Activated naive CD8-positive, alpha-beta T cell treated with anti-CD3 and anti-CD28 coated beads for 36 hours (primary cell): ENCODE data around the gene LYPLA2. TPM values are rescaled to one million over a fixed set of nuclear protein-coding genes. Genes with fewer than 3 reads are reported as not detected.
"Not testable (repeated sequence)": the region's sequence is repeated elsewhere in the genome, so short reads cannot be mapped to it uniquely, and the experiment has no call there.

Experiments used
- DNase-seq: peaks from one replicate; pipeline ENCODE4 v3.0.0; 2021
- H3K27ac Mint-ChIP-seq: one replicate; pipeline ENCODE4 v1.8.0; 2022; ENCODE audit warnings: mild to moderate bottlenecking, moderate library complexity, mixed read lengths
- H3K27me3 Mint-ChIP-seq: one replicate; pipeline ENCODE4 v1.8.0; 2022; ENCODE audit warnings: mild to moderate bottlenecking, mixed read lengths
- H3K36me3 Mint-ChIP-seq: one replicate; pipeline ENCODE4 v1.8.0; 2021; ENCODE audit warnings: mild to moderate bottlenecking, mixed read lengths
- H3K4me1 Mint-ChIP-seq: one replicate; pipeline ENCODE4 v1.8.0; 2021; ENCODE audit warnings: mixed read lengths
- H3K4me3 Mint-ChIP-seq: one replicate; pipeline ENCODE4 v1.8.0; 2022; ENCODE audit warnings: mild to moderate bottlenecking, moderate library complexity, mixed read lengths
- H3K9me3 Mint-ChIP-seq: one replicate; pipeline ENCODE4 v1.8.0; 2022; ENCODE audit warnings: mixed read lengths
- total RNA-seq, 2 experiments: library from RNA; stranded (reverse); gene quantifications; one replicate each; pipeline ENCODE4 v1.2.3, GENCODE V29; 2021

LYPLA2 gene
- total RNA-seq, 2 experiments from 2014 or later, result 76.8 to 79.5 TPM

- Mint-ChIP-seq H3K27ac (no peak overlapping the region), H3K36me3 (peaks cover 1% of the 10 kb centered on the region), H3K27me3 (no peaks in the 10 kb centered on the region), H3K9me3 (no peaks in the 10 kb centered on the region), H3K4me3 (no peak overlapping the region), H3K4me1 (peaks cover 35% of the 10 kb centered on the region)
- DNase-seq, result peak; percentile 82
Observed at GRCh38 chr1:23772049-23772853, 18.7 kb upstream of the LYPLA2 start.

- peaks cover 1% of the 10 kb centered on the region for H3K36me3 Mint-ChIP-seq
- DNase-seq, result no peak
- no peak overlapping the region for H3K27ac Mint-ChIP-seq
- no peaks in the 10 kb centered on the region for H3K27me3 Mint-ChIP-seq
- peaks cover 35% of the 10 kb centered on the region for H3K4me1 Mint-ChIP-seq
- H3K4me3 Mint-ChIP-seq, result no peak overlapping the region
- no peaks in the 10 kb centered on the region for H3K9me3 Mint-ChIP-seq
Observed at GRCh38 chr1:23772854-23773242, 18.1 kb upstream of the LYPLA2 start.

- Mint-ChIP-seq H3K4me1 (peaks cover 41% of the 10 kb centered on the region), H3K9me3 (no peaks in the 10 kb centered on the region), H3K27ac (peak overlapping the region; percentile 39), H3K27me3 (no peaks in the 10 kb centered on the region), H3K4me3 (no peak overlapping the region), H3K36me3 (no peaks in the 10 kb centered on the region)
- no peak for DNase-seq
Observed at GRCh38 chr1:23774174-23774880, 16.6 kb upstream of the LYPLA2 start.

GRCh38 chr1:23776217-23776616 lies 14.7 kb upstream of the LYPLA2 start:
- Mint-ChIP-seq H3K4me3 (peak overlapping the region; percentile 32), H3K27me3 (no peaks in the 10 kb centered on the region)

GRCh38 chr1:23777979-23778814 lies 12.7 kb upstream of the LYPLA2 start, which contains the start of gene PITHD1:
PITHD1 (plus strand) TSS chr1:23778418; CDS start chr1:23778516, 98 bp downstream.
- peak; percentile 89 for DNase-seq
- H3K4me3 Mint-ChIP-seq, result peak within 1 kb of the TSS; percentile 86
- peaks cover 15% of the 10 kb centered on the region for H3K36me3 Mint-ChIP-seq
- peak within 1 kb of the TSS; percentile 87 for H3K27ac Mint-ChIP-seq
- H3K4me1 Mint-ChIP-seq, result peaks cover 49% of the 10 kb centered on the region
- no peaks in the 10 kb centered on the region for H3K9me3 Mint-ChIP-seq
- no peaks in the 10 kb centered on the region for H3K27me3 Mint-ChIP-seq

More at GRCh38 chr1:23776217-23776616, 14.7 kb upstream of the LYPLA2 start:
- H3K27ac Mint-ChIP-seq, result no peak overlapping the region
- H3K9me3 Mint-ChIP-seq, result no peaks in the 10 kb centered on the region
- peaks cover 52% of the 10 kb centered on the region for H3K4me1 Mint-ChIP-seq
- H3K36me3 Mint-ChIP-seq, result peaks cover 12% of the 10 kb centered on the region
- no peak for DNase-seq

- DNase-seq, result no peak
- H3K27ac Mint-ChIP-seq, result peak overlapping the region; percentile 75
- peaks cover 17% of the 10 kb centered on the region for H3K36me3 Mint-ChIP-seq
- peaks cover 37% of the 10 kb centered on the region for H3K4me1 Mint-ChIP-seq
- H3K9me3 Mint-ChIP-seq, result no peaks in the 10 kb centered on the region
- H3K27me3 Mint-ChIP-seq, result no peaks in the 10 kb centered on the region
- H3K4me3 Mint-ChIP-seq, result peak overlapping the region; percentile 86
Observed at GRCh38 chr1:23779826-23780371, 11.0 kb upstream of the LYPLA2 start.

- H3K4me3 Mint-ChIP-seq, H3K9me3 Mint-ChIP-seq, DNase-seq, H3K27me3 Mint-ChIP-seq, H3K27ac Mint-ChIP-seq: not testable (repeated sequence)
- Mint-ChIP-seq H3K4me1 (peaks cover 21% of the 10 kb centered on the region), H3K36me3 (peaks cover 28% of the 10 kb centered on the region)
Observed at GRCh38 chr1:23783141-23783540, 7.8 kb upstream of the LYPLA2 start.

GRCh38 chr1:23784846-23785245 lies 6.1 kb upstream of the LYPLA2 start:
- no peaks in the 10 kb centered on the region for H3K27me3 Mint-ChIP-seq
- H3K4me1 Mint-ChIP-seq, result peaks cover 10% of the 10 kb centered on the region
- no peak overlapping the region for H3K27ac Mint-ChIP-seq
- H3K9me3 Mint-ChIP-seq, result no peaks in the 10 kb centered on the region
- H3K36me3 Mint-ChIP-seq, result peaks cover 29% of the 10 kb centered on the region
- no peak overlapping the region for H3K4me3 Mint-ChIP-seq
- no peak for DNase-seq

GRCh38 chr1:23787701-23788100 lies 3.2 kb upstream of the LYPLA2 start:
- Mint-ChIP-seq H3K9me3 (no peaks in the 10 kb centered on the region), H3K4me1 (peaks cover 17% of the 10 kb centered on the region), H3K27ac (no peak overlapping the region), H3K27me3 (no peaks in the 10 kb centered on the region), H3K4me3 (no peak overlapping the region), H3K36me3 (peaks cover 20% of the 10 kb centered on the region)
- no peak for DNase-seq

- Mint-ChIP-seq H3K4me1 (peaks cover 21% of the 10 kb centered on the region), H3K36me3 (peaks cover 20% of the 10 kb centered on the region), H3K27me3 (no peaks in the 10 kb centered on the region), H3K4me3 (no peak overlapping the region), H3K9me3 (no peaks in the 10 kb centered on the region), H3K27ac (no peak overlapping the region)
- no peak for DNase-seq
Observed at GRCh38 chr1:23788695-23789094, 2.2 kb upstream of the LYPLA2 start.

GRCh38 chr1:23791516-23792047 lies 637 bp downstream of the LYPLA2 start:
- Mint-ChIP-seq H3K36me3 (peaks cover 14% of the 10 kb centered on the region), H3K27ac (peak overlapping the region; percentile 94), H3K4me1 (peaks cover 20% of the 10 kb centered on the region), H3K9me3 (no peaks in the 10 kb centered on the region), H3K4me3 (peak overlapping the region; percentile 94), H3K27me3 (no peaks in the 10 kb centered on the region)
- peak; percentile 40 for DNase-seq

GRCh38 chr1:23792151-23792945 lies 1.4 kb downstream of the LYPLA2 start:
- H3K27ac Mint-ChIP-seq, result peak overlapping the region; percentile 94
- no peaks in the 10 kb centered on the region for H3K27me3 Mint-ChIP-seq
- no peak for DNase-seq
- no peaks in the 10 kb centered on the region for H3K9me3 Mint-ChIP-seq
- H3K4me3 Mint-ChIP-seq, result peak overlapping the region; percentile 94
- peaks cover 20% of the 10 kb centered on the region for H3K4me1 Mint-ChIP-seq
- H3K36me3 Mint-ChIP-seq, result peaks cover 10% of the 10 kb centered on the region

GRCh38 chr1:23793018-23793781 lies 2.3 kb downstream of the LYPLA2 start:
- Mint-ChIP-seq H3K27me3 (no peaks in the 10 kb centered on the region), H3K36me3 (peaks cover 6% of the 10 kb centered on the region), H3K4me3 (peak overlapping the region; percentile 34), H3K27ac (peak overlapping the region; percentile 42), H3K4me1 (peaks cover 20% of the 10 kb centered on the region), H3K9me3 (no peaks in the 10 kb centered on the region)
- DNase-seq, result peak; percentile 65
